ENCODE measurements around the gene CSPG4. TPM values are rescaled to one million over a fixed set of nuclear protein-coding genes. Genes with fewer than 3 reads are reported as not detected.

The CSPG4 gene
- total RNA-seq, 3 donors from 2014 or later = 6.3 to 42.9 (median 17.0) TPM

- H3K27ac ChIP-seq = peak within 1 kb of the TSS; percentile 91 to 97
- TF ChIP-seq POLR2AphosphoS5 (IDR thresholded peaks at IDR 0.05) (peak; percentile 54 to 56 (median 54)), POLR2A (IDR thresholded peaks at IDR 0.05) (no peak), CTCF (IDR thresholded peaks at IDR 0.05) (peak in 1 of 3 donors; percentile 15)
- H3K4me3 ChIP-seq = peak within 1 kb of the TSS; percentile 68 to 98 (median 86)
- H3K36me3 ChIP-seq = no peaks in the 10 kb centered on the region
- no peaks in the 10 kb centered on the region for H3K4me1 ChIP-seq
- DNase-seq (ENCODE audit: low spot score in 2 of 2) = peak; percentile 88 to 92
- H3K27me3 ChIP-seq = no peaks in the 10 kb centered on the region
- no peaks in the 10 kb centered on the region for H3K9me3 ChIP-seq
- intact Hi-C loops (cut with DNase I; ENCODE audit: low total_unique reads) = no loop called here
Observed at GRCh38 chr15:75625542-75626347, 86.9 kb downstream of the CSPG4 start, which contains the start of gene SNUPN. SNUPN (minus strand) TSS chr15:75625725; CDS start chr15:75621051, 4,674 bp downstream.

Other genes with a start within 250 kb of the CSPG4 start
- gene PTPN9, start 133.5 kb downstream of the CSPG4 start, total RNA-seq = 10 to 100 TPM; 16.2 to 23.9 (median 19.9) TPM
- gene SNUPN, start 87.1 kb downstream of the CSPG4 start, total RNA-seq = 10 to 100 TPM; 19.8 to 24.9 (median 23.6) TPM
- 100 to 1,000 TPM; 144 to 194 (median 175) TPM for gene IMP3, start 72.6 kb downstream of the CSPG4 start, total RNA-seq
- 10 to 100 TPM; 32.8 to 42.7 (median 36.3) TPM for gene SNX33, start 64.9 kb downstream of the CSPG4 start, total RNA-seq
- gene UBE2Q2, start 130.6 kb upstream of the CSPG4 start, total RNA-seq = 10 to 100 TPM; 45.9 to 56.5 (median 48.8) TPM
- gene FBXO22, start 191.0 kb upstream of the CSPG4 start, total RNA-seq = 10 to 100 TPM; 12.8 to 25.3 (median 24.6) TPM

All from breast epithelium (tissue), 4 donors.